A673 (cell line): ENCODE results near the gene SVIL. TPM values are rescaled to one million over a fixed set of nuclear protein-coding genes. Genes with fewer than 3 reads are reported as not detected.

Source experiments
- BruUV-seq: library from RNA; stranded (reverse); fragments of 400-500 nt; replicated peaks from 2 replicates; lab custom pipeline; 2021; lab: Mats Ljungman, UMichigan
- CTCF ChIA-PET: fragments of 300-600 bp; sonication (Branson Sonifier 250); formaldehyde crosslinking; loops from one replicate; lab custom pipeline; 2022; ENCODE audit warnings: antibody characterized with exemption; lab: Charles Lee
- POLR2A ChIA-PET: fragments of 300-600 bp; sonication (Branson Sonifier 250); formaldehyde crosslinking; loops from one replicate; lab custom pipeline; 2022; ENCODE audit warnings: antibody characterized with exemption; ENCODE audit not compliant: low non-redundant PET; lab: Charles Lee
- DNase-seq: peaks from one replicate; pipeline ENCODE4 v3.0.0-alpha.2; 2015; ENCODE audit warnings: low spot score
- H3K27ac ChIP-seq: fragments of 200-600 bp; sonication (generic); 2 replicates; pipeline ENCODE4 v1.5.1; 2016; ENCODE audit warnings: mixed run types, low read depth, mild to moderate bottlenecking, mixed read lengths, antibody characterized with exemption, low read length; ENCODE audit not compliant: poor library complexity, severe bottlenecking
- H3K27me3 ChIP-seq: fragments of 200-600 bp; sonication (generic); replicated peaks from 2 replicates; pipeline ENCODE4 v1.6.1; 2017; ENCODE audit warnings: mixed run types, low read depth, mild to moderate bottlenecking, mixed read lengths, antibody characterized with exemption, low read length; ENCODE audit not compliant: insufficient read depth, poor library complexity
- H3K36me3 ChIP-seq: fragments of 200-600 bp; sonication (generic); 2 replicates; pipeline ENCODE4 v1.6.1; 2016; ENCODE audit warnings: mixed run types, mild to moderate bottlenecking, mixed read lengths, antibody characterized with exemption, low read length; ENCODE audit not compliant: insufficient read depth, poor library complexity, severe bottlenecking
- H3K4me1 ChIP-seq: fragments of 200-600 bp; sonication (generic); 2 replicates; pipeline ENCODE4 v1.6.1; 2017; ENCODE audit warnings: mixed run types, mild to moderate bottlenecking, mixed read lengths, antibody characterized with exemption, low read length; ENCODE audit not compliant: insufficient read depth, poor library complexity, severe bottlenecking
- H3K4me3 ChIP-seq: fragments of 200-600 bp; sonication (generic); 2 replicates; pipeline ENCODE4 v1.5.1; 2016; ENCODE audit warnings: low read depth, mixed run types, mild to moderate bottlenecking, mixed read lengths, low read length; ENCODE audit not compliant: poor library complexity, severe bottlenecking
- H3K9me3 ChIP-seq: fragments of 200-600 bp; sonication (generic); 2 replicates; pipeline ENCODE4 v1.6.1; 2016; ENCODE audit warnings: mixed run types, low read depth, mild to moderate bottlenecking, mixed read lengths, antibody characterized with exemption, low read length; ENCODE audit not compliant: poor library complexity, severe bottlenecking
- CTCF ChIP-seq: fragments of 300-800, 200-600 bp; sonication (generic); conservative IDR thresholded peaks from 2 replicates; pipeline ENCODE4 v1.5.1; 2017; ENCODE audit warnings: low read depth, mild to moderate bottlenecking, antibody characterized with exemption, low read length, moderate library complexity, mixed read lengths
- EZH2 ChIP-seq: fragments of 200-600 bp; sonication (generic); IDR thresholded peaks from 2 replicates; pipeline ENCODE4 v1.6.1; 2017; ENCODE audit warnings: borderline replicate concordance, low read depth, mild to moderate bottlenecking, mixed read lengths, antibody characterized with exemption, low read length; ENCODE audit not compliant: poor library complexity, severe bottlenecking
- intact Hi-C: fragments of 100-400 bp; cut with micrococcal nuclease; formaldehyde crosslinking; loops from one replicate; pipeline ENCODE4 v1.10.0; 2022; ENCODE audit not compliant: unreplicated experiment
- total RNA-seq: library from RNA; stranded (reverse); gene quantifications from 2 replicates; pipeline ENCODE4 v1.2.3, GENCODE V29; 2021

SVIL gene
- total RNA-seq, 1 experiment from 2014 or later, result 31.9 TPM

GRCh38 chr10:29634105-29634504 lies 666 bp downstream of the SVIL start:
- POLR2A ChIA-PET, result interaction anchor here (0.7 kb wide), 1 partner anchor 10 kb away, joined by 9 read pairs; no protein-coding TSS in a partner anchor
- Histone ChIP-seq H3K4me1 (peaks cover 44% of the 10 kb centered on the region), H3K9me3 (no peaks in the 10 kb centered on the region), H3K36me3 (peaks cover 6% of the 10 kb centered on the region), H3K4me3 (peak overlapping the region; percentile 0), H3K27ac (peak overlapping the region; percentile 71), H3K27me3 (no peaks in the 10 kb centered on the region)
- DNase-seq, result no peak
- CTCF ChIA-PET, result no interaction called here
- intact Hi-C loops, result loop anchor here (5.0 kb wide), 1 partner anchor 103 kb away; no protein-coding TSS in a partner anchor
- TF ChIP-seq CTCF (no peak), EZH2 (no peak)
- BruUV-seq, result no TSS peak

GRCh38 chr10:29631049-29631339 lies 3.8 kb downstream of the SVIL start:
- Histone ChIP-seq H3K27ac (no peak overlapping the region), H3K27me3 (no peaks in the 10 kb centered on the region), H3K9me3 (no peaks in the 10 kb centered on the region), H3K36me3 (no peaks in the 10 kb centered on the region), H3K4me1 (peaks cover 46% of the 10 kb centered on the region), H3K4me3 (no peak overlapping the region)
- ChIA-PET CTCF (no interaction called here), POLR2A (no interaction called here)
- TF ChIP-seq CTCF (no peak), EZH2 (no peak)
- DNase-seq, result no peak
- BruUV-seq, result no TSS peak
- intact Hi-C loops, result loop anchor here (5.0 kb wide), 1 partner anchor 106 kb away; no protein-coding TSS in a partner anchor

GRCh38 chr10:29630205-29631048 lies 4.3 kb downstream of the SVIL start:
- Histone ChIP-seq H3K9me3 (no peaks in the 10 kb centered on the region), H3K27ac (no peak overlapping the region), H3K4me1 (peaks cover 41% of the 10 kb centered on the region), H3K36me3 (no peaks in the 10 kb centered on the region), H3K4me3 (no peak overlapping the region), H3K27me3 (no peaks in the 10 kb centered on the region)
- intact Hi-C loops, result loop anchor here (5.0 kb wide), 1 partner anchor 107 kb away; no protein-coding TSS in a partner anchor
- no peak for TF ChIP-seq CTCF
- TF ChIP-seq EZH2, result no peak
- ChIA-PET POLR2A (no interaction called here), CTCF (no interaction called here)
- BruUV-seq, result no TSS peak
- no peak for DNase-seq
